ENCODE data around the gene LRIG1.

GRCh38 chr3:66532160-66532587, 31.4 kb upstream of the LRIG1 start:
- TF ChIP-seq CTCF (conservative IDR thresholded peaks at IDR 0.05; ENCODE audit: low read depth, low read length) (no peak), EZH2 (IDR thresholded peaks at IDR 0.05; ENCODE audit: borderline replicate concordance, low read depth, low read length, poor library complexity, severe bottlenecking) (no peak)

Data from A673 (cell line).